ENCODE measurements around the gene EVPL. TPM values are rescaled to one million over a fixed set of nuclear protein-coding genes. Genes with fewer than 3 reads are reported as not detected.

The EVPL gene
- total and polyA plus RNA-seq, 2 of the 13 experiments (the other 11 are each of a cell fraction or from before 2014, with no cell fraction given): 2.1 to 8.2 TPM

DNA sequence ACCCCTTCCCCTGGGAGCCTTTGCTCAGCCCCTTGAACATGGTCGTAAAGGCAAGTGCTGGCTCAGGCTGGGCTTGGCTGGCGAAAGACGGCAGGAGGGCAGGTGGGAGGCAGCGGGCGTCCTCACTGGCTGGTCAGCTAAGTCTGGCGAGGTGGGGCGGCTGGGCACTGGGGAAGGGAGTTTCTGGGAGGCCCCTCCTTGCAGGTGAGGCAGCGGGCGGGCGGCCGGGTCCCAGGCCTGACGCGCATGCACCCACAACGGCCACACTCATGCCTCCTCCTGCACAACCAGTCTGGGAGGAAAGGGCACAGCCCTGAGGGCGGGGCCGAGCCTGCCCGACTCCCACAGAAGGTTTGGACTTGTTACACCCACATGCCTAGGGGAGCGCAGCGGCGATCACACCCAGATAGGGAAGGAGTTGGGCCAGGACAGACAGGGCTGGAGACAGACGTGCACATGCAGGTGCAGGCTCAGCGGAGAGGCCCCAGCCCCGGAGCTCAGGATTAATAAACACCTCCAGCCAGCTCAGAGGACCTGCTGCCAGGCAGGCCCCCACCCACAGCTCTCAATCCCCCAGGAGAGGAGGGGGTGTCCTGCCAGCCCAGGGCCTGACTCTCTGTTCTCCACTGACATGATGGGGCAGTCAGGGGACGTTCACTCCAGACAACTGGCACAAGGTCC lies at the start of gene EVPL (continued):
- TF ChIP-seq BRCA1 (CRISPR knock-in tag; IDR thresholded peaks at IDR 0.05): 0 out of 2 replicates have a peak, but pooled peaks have one; percentile 22
- TF ChIP-seq TOE1 (CRISPR knock-in tag; IDR thresholded peaks at IDR 0.05): no peak
- TF ChIP-seq SP5 (CRISPR knock-in tag; IDR thresholded peaks at IDR 0.05; ENCODE audit: borderline replicate concordance, low read depth): peak; percentile 84
- TF ChIP-seq ZNF251 (CRISPR knock-in tag; IDR thresholded peaks at IDR 0.05): 0 out of 2 replicates have a peak, but pooled peaks have one; percentile 28
- TF ChIP-seq ZNF792 (CRISPR knock-in tag; IDR thresholded peaks at IDR 0.05): peak; percentile 54; the same call in 1 of the 2 replicates
- no peak for TF ChIP-seq ZNF451 (CRISPR knock-in tag; IDR thresholded peaks at IDR 0.05)
- TF ChIP-seq HIVEP1 (CRISPR knock-in tag; IDR thresholded peaks at IDR 0.05): no peak
- TF ChIP-seq, protein P1, sequence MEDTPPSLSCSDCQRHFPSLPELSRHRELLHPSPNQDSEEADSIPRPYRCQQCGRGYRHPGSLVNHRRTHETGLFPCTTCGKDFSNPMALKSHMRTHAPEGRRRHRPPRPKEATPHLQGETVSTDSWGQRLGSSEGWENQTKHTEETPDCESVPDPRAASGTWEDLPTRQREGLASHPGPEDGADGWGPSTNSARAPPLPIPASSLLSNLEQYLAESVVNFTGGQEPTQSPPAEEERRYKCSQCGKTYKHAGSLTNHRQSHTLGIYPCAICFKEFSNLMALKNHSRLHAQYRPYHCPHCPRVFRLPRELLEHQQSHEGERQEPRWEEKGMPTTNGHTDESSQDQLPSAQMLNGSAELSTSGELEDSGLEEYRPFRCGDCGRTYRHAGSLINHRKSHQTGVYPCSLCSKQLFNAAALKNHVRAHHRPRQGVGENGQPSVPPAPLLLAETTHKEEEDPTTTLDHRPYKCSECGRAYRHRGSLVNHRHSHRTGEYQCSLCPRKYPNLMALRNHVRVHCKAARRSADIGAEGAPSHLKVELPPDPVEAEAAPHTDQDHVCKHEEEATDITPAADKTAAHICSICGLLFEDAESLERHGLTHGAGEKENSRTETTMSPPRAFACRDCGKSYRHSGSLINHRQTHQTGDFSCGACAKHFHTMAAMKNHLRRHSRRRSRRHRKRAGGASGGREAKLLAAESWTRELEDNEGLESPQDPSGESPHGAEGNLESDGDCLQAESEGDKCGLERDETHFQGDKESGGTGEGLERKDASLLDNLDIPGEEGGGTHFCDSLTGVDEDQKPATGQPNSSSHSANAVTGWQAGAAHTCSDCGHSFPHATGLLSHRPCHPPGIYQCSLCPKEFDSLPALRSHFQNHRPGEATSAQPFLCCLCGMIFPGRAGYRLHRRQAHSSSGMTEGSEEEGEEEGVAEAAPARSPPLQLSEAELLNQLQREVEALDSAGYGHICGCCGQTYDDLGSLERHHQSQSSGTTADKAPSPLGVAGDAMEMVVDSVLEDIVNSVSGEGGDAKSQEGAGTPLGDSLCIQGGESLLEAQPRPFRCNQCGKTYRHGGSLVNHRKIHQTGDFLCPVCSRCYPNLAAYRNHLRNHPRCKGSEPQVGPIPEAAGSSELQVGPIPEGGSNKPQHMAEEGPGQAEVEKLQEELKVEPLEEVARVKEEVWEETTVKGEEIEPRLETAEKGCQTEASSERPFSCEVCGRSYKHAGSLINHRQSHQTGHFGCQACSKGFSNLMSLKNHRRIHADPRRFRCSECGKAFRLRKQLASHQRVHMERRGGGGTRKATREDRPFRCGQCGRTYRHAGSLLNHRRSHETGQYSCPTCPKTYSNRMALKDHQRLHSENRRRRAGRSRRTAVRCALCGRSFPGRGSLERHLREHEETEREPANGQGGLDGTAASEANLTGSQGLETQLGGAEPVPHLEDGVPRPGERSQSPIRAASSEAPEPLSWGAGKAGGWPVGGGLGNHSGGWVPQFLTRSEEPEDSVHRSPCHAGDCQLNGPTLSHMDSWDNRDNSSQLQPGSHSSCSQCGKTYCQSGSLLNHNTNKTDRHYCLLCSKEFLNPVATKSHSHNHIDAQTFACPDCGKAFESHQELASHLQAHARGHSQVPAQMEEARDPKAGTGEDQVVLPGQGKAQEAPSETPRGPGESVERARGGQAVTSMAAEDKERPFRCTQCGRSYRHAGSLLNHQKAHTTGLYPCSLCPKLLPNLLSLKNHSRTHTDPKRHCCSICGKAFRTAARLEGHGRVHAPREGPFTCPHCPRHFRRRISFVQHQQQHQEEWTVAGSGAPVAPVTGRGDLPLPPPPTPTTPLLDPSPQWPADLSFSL (CRISPR knock-in tag; IDR thresholded peaks at IDR 0.05): peak; percentile 25; the same call in 1 of the 2 replicates
- TF ChIP-seq, protein P2, sequence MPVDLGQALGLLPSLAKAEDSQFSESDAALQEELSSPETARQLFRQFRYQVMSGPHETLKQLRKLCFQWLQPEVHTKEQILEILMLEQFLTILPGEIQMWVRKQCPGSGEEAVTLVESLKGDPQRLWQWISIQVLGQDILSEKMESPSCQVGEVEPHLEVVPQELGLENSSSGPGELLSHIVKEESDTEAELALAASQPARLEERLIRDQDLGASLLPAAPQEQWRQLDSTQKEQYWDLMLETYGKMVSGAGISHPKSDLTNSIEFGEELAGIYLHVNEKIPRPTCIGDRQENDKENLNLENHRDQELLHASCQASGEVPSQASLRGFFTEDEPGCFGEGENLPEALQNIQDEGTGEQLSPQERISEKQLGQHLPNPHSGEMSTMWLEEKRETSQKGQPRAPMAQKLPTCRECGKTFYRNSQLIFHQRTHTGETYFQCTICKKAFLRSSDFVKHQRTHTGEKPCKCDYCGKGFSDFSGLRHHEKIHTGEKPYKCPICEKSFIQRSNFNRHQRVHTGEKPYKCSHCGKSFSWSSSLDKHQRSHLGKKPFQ (CRISPR knock-in tag; IDR thresholded peaks at IDR 0.05; ENCODE audit: insufficient replicate concordance): peak; percentile 94
- TF ChIP-seq, protein P3, sequence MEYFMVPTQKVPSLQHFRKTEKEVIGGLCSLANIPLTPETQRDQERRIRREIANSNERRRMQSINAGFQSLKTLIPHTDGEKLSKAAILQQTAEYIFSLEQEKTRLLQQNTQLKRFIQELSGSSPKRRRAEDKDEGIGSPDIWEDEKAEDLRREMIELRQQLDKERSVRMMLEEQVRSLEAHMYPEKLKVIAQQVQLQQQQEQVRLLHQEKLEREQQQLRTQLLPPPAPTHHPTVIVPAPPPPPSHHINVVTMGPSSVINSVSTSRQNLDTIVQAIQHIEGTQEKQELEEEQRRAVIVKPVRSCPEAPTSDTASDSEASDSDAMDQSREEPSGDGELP (IDR thresholded peaks at IDR 0.05; ENCODE audit: borderline replicate concordance, low read depth): no peak
- TF ChIP-seq ZNF414 (CRISPR knock-in tag; IDR thresholded peaks at IDR 0.05): 0 out of 2 replicates have a peak, but pooled peaks have one; percentile 52
- peak; percentile 86; the same call in 1 of the 2 replicates for TF ChIP-seq FOXC1 (CRISPR knock-in tag; IDR thresholded peaks at IDR 0.05; ENCODE audit: borderline replicate concordance)
- no peak for TF ChIP-seq CBFB (CRISPR knock-in tag; IDR thresholded peaks at IDR 0.05)
- TF ChIP-seq NFKB2 (CRISPR knock-in tag; IDR thresholded peaks at IDR 0.05; ENCODE audit: borderline replicate concordance): peak; percentile 65; the same call in 1 of the 2 replicates

Measured in HepG2 (cell line).